SU-DHL-6 (cell line): ENCODE data around the gene CYB5A.

Source experiments
- H2AFZ ChIP-seq: fragments of 200-600 bp; sonication (generic); 2 replicates; pipeline ENCODE4 v1.6.1; 2014; ENCODE audit warnings: low read depth, mild to moderate bottlenecking, moderate library complexity, mixed read lengths, antibody characterized with exemption, low read length; ENCODE audit not compliant: severe bottlenecking
- H3F3A ChIP-seq: fragments of 200-600 bp; shearing (Covaris generic); 2 replicates; pipeline ENCODE4 v1.6.0; 2016; ENCODE audit warnings: antibody characterized with exemption, mild to moderate bottlenecking; ENCODE audit not compliant: insufficient read depth
- H3K27ac ChIP-seq: fragments of 200-600 bp; sonication (generic); 2 replicates; pipeline ENCODE4 v1.5.1; 2016; ENCODE audit warnings: low read depth, mild to moderate bottlenecking, low read length, moderate library complexity, mixed read lengths
- H3K27me3 ChIP-seq: fragments of 200-600 bp; sonication (generic), shearing (Covaris generic); 2 replicates; pipeline ENCODE4 v1.6.0; 2014; ENCODE audit warnings: mild to moderate bottlenecking, low read length
- H3K36me3 ChIP-seq: fragments of 200-600 bp; sonication (generic); 2 replicates; pipeline ENCODE4 v1.6.1; 2014; ENCODE audit warnings: mild to moderate bottlenecking, low read length, mixed read lengths
- H3K4me2 ChIP-seq: fragments of 300-600, 200-600 bp; shearing (Covaris generic), sonication (generic); 2 replicates; pipeline ENCODE4 v1.6.0; 2014; ENCODE audit warnings: low read length, low read depth, mild to moderate bottlenecking; ENCODE audit not compliant: poor library complexity, severe bottlenecking
- H3K4me3 ChIP-seq: fragments of 200-600 bp; sonication (generic); 2 replicates; pipeline ENCODE4 v1.5.1; 2014; ENCODE audit warnings: antibody characterized with exemption, low read length, mild to moderate bottlenecking, mixed read lengths; ENCODE audit not compliant: insufficient read depth, poor library complexity, severe bottlenecking
- H3K79me2 ChIP-seq: fragments of 200-600 bp; sonication (generic); 2 replicates; pipeline ENCODE4 v1.6.1; 2014; ENCODE audit warnings: mild to moderate bottlenecking, low read length, moderate library complexity; ENCODE audit not compliant: insufficient read depth
- H3K9ac ChIP-seq: fragments of 200-600 bp; sonication (generic); 2 replicates; pipeline ENCODE4 v1.7.0; 2014; ENCODE audit warnings: mild to moderate bottlenecking, low read length
- H3K9me2 ChIP-seq: fragments of 200-600 bp; sonication (generic); replicated peaks from 2 replicates; pipeline ENCODE4 v1.6.1; 2014; ENCODE audit warnings: low read length; ENCODE audit not compliant: insufficient read depth
- H3K9me3 ChIP-seq: fragments of 200-600 bp; sonication (generic); 2 replicates; pipeline ENCODE4 v1.6.1; 2014; ENCODE audit warnings: low read length, mixed read lengths; ENCODE audit not compliant: insufficient read depth
- H4K20me1 ChIP-seq: fragments of 200-600 bp; sonication (generic); 2 replicates; pipeline ENCODE4 v1.6.1; 2014; ENCODE audit warnings: low read depth, mild to moderate bottlenecking, antibody characterized with exemption, low read length, moderate library complexity, mixed read lengths
- EZH2phosphoT487 ChIP-seq: fragments of 200-600 bp; sonication (generic), shearing (Covaris generic); conservative IDR thresholded peaks from 2 replicates; pipeline ENCODE4 v1.6.1; 2018; ENCODE audit warnings: mild to moderate bottlenecking, antibody characterized with exemption, low read length, moderate library complexity, mixed read lengths
- TF ChIP-seq, protein P1 (sequence below): fragments of 200-600 bp; sonication (generic); IDR thresholded peaks from one replicate; pipeline ENCODE4 v1.5.1; 2017; ENCODE audit warnings: antibody characterized with exemption, mild to moderate bottlenecking, low read length, moderate library complexity; ENCODE audit not compliant: insufficient read depth, poor library complexity, severe bottlenecking

The CYB5A gene

DNA sequence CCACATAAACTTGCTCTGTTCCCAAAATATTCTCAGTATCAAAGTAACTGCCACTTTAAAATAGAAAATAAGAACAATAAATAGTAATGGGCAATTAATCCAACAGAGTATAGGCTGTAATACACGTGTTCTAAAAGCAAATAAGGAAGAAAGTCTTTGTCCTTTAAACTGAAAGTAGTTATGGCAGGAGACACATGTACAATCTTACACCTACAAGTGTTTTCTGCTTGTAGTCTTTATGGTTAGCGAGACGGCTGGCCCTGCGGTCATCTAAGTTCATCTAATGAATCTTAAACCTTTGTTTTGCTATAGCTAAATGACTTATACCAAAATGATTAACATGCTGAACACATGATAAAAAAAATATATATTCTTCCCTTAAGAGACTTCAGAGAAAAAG, 32.4 kb downstream of the CYB5A start:
- Histone ChIP-seq H2AFZ (no peak overlapping the region), H3K27me3 (no peaks in the 10 kb centered on the region), H3K4me2 (no peak overlapping the region), H3K36me3 (no peaks in the 10 kb centered on the region), H3K79me2 (no peaks in the 10 kb centered on the region), H3K27ac (no peak overlapping the region), H3K9me2 (no peaks in the 10 kb centered on the region), H3K9ac (no peak overlapping the region), H3F3A (no peaks in the 10 kb centered on the region), H3K4me3 (no peak overlapping the region), H3K9me3 (no peaks in the 10 kb centered on the region), H4K20me1 (no peaks in the 10 kb centered on the region)
- TF ChIP-seq EZH2phosphoT487: no peak

DNA sequence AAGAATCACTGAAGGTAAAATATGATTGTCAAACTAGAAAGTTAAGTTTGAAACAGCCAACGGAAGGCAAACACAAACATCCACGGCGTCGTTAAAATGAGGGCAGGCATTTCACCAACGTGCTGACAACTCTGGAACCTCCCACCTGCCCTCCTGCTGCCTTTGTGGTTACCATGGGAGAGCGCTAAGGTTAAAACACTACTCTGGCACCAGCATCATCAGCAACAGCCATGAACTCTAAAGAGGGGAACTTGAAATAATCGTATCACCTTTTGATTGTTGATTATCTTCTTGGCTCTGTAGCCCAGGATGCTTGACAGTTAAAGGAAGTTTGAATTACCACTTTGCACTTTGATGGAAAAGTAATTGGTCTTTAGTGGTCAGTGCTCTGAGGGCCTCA, 34.7 kb downstream of the CYB5A start:
- H4K20me1 ChIP-seq: no peaks in the 10 kb centered on the region
- no peaks in the 10 kb centered on the region for H3K9me2 ChIP-seq
- no peaks in the 10 kb centered on the region for H3K9me3 ChIP-seq
- no peak overlapping the region for H3K9ac ChIP-seq
- H3K79me2 ChIP-seq: no peaks in the 10 kb centered on the region
- H2AFZ ChIP-seq: no peak overlapping the region
- no peak overlapping the region for H3K4me3 ChIP-seq
- no peaks in the 10 kb centered on the region for H3K27me3 ChIP-seq
- TF ChIP-seq, protein P1, sequence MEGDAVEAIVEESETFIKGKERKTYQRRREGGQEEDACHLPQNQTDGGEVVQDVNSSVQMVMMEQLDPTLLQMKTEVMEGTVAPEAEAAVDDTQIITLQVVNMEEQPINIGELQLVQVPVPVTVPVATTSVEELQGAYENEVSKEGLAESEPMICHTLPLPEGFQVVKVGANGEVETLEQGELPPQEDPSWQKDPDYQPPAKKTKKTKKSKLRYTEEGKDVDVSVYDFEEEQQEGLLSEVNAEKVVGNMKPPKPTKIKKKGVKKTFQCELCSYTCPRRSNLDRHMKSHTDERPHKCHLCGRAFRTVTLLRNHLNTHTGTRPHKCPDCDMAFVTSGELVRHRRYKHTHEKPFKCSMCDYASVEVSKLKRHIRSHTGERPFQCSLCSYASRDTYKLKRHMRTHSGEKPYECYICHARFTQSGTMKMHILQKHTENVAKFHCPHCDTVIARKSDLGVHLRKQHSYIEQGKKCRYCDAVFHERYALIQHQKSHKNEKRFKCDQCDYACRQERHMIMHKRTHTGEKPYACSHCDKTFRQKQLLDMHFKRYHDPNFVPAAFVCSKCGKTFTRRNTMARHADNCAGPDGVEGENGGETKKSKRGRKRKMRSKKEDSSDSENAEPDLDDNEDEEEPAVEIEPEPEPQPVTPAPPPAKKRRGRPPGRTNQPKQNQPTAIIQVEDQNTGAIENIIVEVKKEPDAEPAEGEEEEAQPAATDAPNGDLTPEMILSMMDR: no peak
- TF ChIP-seq EZH2phosphoT487: no peak
- no peaks in the 10 kb centered on the region for H3F3A ChIP-seq
- no peak overlapping the region for H3K4me2 ChIP-seq
- H3K36me3 ChIP-seq: no peaks in the 10 kb centered on the region; the same call in 1 of the 2 replicates
- H3K27ac ChIP-seq: no peak overlapping the region

DNA sequence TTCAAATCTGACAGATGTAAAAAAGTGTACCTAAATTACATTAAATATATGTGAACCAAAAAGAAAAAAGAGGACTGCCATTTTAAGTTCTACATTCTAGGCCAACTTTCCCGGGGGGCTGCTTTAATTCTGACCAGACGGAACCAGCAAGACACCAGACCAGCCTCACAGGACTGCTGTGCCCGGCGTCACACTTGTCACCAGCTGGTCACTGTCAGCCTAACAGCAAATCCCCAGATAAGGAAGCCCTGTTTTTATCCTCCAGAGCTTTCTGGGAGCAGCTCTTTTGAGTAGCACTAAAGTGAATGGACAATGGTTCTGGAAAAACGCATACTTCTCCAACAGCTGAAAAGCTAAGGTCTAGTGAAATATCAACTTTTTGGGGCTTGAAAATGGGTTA, 35.6 kb downstream of the CYB5A start:
- H3K9ac ChIP-seq: no peak overlapping the region
- H3K36me3 ChIP-seq: no peaks in the 10 kb centered on the region; the same call in 1 of the 2 replicates
- H3K4me2 ChIP-seq: no peak overlapping the region
- no peaks in the 10 kb centered on the region for H3F3A ChIP-seq
- H3K79me2 ChIP-seq: no peaks in the 10 kb centered on the region
- no peaks in the 10 kb centered on the region for H3K27me3 ChIP-seq
- H3K9me3 ChIP-seq: no peaks in the 10 kb centered on the region
- H3K27ac ChIP-seq: no peak overlapping the region
- TF ChIP-seq, protein P1: no peak
- no peak for TF ChIP-seq EZH2phosphoT487
- no peak overlapping the region for H3K4me3 ChIP-seq
- no peaks in the 10 kb centered on the region for H4K20me1 ChIP-seq
- H2AFZ ChIP-seq: no peak overlapping the region
- H3K9me2 ChIP-seq: no peaks in the 10 kb centered on the region

DNA sequence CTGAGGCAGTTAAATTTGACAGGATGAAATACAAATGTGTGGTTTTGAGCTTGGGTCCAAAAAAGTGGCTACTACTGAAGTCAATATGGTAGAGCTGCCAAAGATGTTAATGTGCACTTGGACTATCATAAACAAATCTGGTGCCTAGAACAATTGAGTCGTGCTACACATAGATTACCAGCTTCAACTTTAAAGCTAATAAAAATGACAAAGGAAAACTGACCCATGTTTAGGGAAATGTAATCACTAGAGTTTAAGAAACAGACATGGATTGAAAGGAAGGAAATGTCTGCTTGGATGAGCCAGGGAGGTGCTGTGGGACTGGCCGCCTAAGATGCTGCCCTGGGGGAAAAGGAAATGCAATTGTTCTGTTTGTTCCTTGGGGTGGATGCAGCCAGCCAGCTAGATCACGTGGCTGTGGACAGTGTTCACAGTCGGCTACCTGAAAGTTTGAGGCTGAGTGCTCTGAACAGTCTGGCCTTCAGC, 36.6 kb downstream of the CYB5A start:
- Histone ChIP-seq H3K4me3 (no peak overlapping the region), H3K4me2 (no peak overlapping the region), H2AFZ (no peak overlapping the region), H3K27me3 (no peaks in the 10 kb centered on the region), H3K36me3 (no peaks in the 10 kb centered on the region; the same call in 1 of the 2 replicates), H3K79me2 (no peaks in the 10 kb centered on the region), H3K9me3 (no peaks in the 10 kb centered on the region), H3K9me2 (no peaks in the 10 kb centered on the region), H3K27ac (no peak overlapping the region), H3F3A (no peaks in the 10 kb centered on the region), H3K9ac (no peak overlapping the region), H4K20me1 (no peaks in the 10 kb centered on the region)
- no peak for TF ChIP-seq EZH2phosphoT487
- TF ChIP-seq, protein P1: no peak
